GM18507 (cell line): ENCODE measurements around the gene SNRPE.

Source experiments
- DNase-seq: peaks from one replicate; pipeline ENCODE4 v3.0.0; 2011; ENCODE audit warnings: low read depth; ENCODE audit not compliant: insufficient read length; ENCODE audit errors: extremely low spot score
- FAIRE-seq: peaks from 2 replicates; lab custom pipeline; 2011; peaks lifted over from hg19 to GRCh38; lab: Jason Lieb, UNC

Gene SNRPE

DNA sequence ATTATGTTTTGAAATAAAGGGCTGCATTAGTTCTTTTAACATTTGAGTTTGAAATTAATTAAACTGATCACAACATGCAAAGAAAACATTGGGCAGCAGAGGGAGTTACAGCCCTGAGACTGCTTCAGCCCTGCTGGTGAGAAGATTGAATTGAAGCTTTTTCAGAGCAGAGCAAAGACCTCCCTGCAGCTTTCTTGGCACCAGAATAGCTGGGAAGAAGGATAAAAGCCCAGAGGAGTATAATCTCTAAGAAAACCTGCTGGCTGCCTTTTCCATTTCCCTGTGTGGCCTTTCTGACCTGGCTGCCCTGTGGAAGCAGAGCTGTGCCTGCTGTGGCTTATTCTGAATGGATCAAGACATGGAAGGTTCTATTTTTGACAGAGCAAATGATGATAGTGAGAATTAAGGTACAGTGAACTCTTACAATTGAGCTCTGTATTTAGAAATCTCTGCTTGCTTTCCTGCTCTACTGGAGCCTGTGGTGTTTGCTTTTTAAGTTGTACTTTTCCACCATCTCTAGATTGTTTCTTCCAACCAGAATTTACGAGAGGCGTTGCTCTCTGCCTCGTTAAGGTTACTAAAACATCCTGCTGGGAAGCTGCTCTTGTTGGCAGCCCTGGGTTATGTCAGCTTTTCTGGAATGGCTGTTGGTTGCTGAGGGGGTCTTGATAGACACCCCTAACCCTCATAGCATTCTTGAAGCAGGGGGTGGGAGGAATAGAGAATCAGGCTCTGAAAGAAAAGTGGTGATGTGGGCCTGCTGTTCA is 9.9 kb downstream of the SNRPE start:
- DNase-seq (no peak), FAIRE-seq (no peak)

DNA sequence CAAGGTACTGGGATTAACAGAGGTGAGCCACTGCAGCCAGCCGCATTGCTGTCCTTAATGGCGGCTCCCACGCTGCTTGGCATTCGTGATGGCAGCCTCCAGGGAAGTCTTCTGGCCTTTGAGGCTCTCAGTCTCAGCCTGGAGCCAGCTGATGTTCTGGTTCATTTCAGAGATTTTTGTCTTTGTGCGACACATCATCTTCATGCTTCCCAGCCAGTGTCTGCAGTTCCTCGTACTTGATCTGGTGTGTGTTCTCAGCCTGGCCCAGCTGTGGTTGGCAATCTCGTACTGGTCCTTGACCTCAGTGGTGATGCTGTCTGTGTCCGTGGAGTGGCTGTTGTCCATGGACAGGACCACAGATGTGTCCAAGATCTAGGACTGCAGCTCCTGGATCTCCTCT is 11.7 kb downstream of the SNRPE start:
- FAIRE-seq (no peak), DNase-seq (no peak)

DNA sequence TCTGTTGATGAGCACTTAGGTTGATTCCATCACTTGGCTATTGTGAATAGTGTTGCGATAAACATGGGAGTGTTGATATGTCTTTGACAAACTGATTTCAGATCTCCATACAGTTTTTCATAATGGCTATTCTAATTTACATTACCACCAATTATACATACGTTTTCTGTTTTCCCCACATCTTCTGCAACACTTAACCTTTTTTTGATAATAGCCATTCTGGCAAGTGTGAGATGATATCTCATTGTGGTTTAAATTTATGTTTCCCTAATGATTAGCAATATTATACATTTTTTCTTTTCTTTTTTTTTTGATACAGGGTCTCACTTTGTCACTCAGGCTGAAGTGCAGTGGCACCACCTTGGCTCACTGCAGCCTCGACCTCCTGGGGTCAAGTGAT is 17.0 kb downstream of the SNRPE start:
- DNase-seq (no peak), FAIRE-seq (no peak)

DNA sequence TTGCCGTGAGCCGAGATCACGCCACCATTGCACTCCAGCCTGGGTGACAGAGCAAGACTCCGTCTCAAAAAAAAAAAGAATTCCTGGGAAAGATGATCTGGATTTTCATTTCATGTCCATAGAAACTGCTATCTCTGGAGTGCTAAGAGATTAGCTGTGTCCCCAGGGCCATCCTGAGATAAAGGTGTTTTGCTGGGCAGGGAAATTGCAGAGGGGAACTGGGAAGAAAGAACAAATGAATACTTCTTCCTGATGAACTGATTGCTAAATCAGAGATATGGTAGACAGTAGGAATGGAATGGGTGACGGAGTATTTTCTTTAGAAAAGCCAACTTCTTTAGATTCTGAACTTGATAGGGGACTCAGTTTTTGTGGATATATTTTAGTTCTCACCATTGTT is 19.2 kb downstream of the SNRPE start:
- FAIRE-seq (no peak), DNase-seq (no peak)

DNA sequence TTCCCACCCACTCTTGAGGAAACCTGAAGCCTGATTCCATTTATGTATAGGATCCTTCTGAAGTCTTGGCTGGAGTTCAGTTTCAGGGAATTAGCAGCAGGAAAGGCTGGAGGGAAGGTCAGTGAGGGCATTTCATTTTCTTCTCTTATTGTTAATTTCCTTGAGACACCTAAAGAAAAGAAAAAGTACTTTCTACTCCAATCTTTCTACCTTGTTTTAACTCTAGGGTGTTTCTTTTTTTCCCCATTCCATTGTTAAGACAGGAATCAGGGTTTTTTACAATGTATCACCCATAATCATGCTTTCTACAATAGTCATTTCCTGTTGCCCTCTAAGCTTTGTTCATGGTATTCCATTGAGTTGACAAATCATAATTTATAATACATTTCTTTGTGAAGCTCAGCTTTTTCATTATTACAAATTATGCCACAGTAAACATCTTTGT is 27.4 kb downstream of the SNRPE start:
- DNase-seq = no peak
- no peak for FAIRE-seq

DNA sequence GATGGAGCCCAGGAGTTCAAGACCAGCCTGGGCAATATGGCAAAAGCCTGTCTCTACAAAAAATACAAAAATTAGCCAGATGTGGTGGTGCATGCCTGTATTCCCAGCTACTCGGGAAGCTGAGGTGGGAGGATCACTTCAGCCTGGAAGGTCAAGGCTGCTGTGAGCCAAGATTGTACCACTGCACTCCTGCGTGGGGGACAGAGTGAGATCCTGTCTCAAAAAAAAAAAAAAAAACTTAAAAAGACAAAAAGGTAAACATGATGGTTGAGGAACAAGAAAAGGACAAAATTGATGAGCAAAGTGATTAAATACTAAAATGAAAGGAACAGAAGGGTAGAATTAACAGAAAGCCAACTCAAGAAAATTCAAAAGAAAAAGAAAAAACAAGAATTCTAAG is 30.6 kb downstream of the SNRPE start:
- FAIRE-seq (no peak), DNase-seq (no peak)

DNA sequence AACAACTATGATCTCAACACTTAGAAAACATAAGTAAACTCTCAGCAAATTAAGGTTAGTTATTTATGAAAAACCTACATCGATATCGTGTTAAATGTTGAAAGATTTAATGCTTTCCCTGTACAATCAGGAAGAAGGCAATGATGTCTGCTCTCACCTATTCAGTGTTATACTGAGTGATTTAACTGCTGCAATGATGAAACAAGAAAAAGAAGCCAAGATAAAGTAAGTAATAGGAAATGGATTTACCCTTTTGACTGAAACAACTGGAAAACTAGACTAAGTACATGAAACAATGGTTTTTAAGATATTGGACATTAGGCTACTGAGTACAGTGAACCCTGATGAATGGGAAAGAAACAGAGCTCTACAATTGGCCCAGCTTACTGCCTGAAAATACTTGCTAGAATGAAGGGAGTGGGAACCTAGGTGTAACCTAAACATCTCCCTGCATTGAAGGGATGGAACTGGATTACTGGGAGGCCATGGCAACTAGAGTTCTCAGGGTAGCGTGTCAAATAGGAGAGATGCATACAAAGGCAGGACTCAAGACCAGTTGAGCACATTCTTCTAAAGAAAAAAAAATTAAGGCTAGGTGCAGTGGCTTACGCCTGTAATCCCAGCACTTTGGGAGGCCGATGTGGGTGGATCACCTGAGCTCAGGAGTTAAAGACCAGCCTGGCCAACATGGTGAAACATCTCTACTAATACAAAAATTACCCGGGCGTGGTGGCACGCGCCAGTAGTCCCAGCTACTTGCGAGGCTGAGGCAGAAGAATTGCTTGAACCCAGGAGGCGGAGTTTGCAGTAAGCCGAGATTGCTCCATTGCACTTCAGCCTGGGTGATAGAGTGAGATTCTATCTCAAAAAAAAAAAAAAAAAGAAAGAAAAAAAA is 37.3 kb downstream of the SNRPE start:
- FAIRE-seq = no peak
- no peak for DNase-seq

DNA sequence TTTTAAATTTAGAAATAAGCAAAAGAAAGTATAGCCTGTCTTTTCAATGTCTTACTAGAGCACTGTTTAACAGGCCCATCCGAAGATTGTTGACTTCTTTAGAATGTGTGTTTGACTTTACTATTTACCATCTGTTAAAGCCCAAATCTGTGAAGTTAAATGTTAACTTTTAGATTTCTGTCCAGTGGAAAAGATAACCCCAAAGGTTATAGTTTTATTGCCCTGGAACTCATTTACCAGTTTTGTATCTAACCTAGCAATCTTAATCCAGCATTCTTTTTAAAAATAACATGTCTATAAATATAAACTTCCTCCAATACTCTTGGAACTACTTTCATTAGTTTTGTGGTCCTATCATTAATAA is 37.9 kb downstream of the SNRPE start:
- FAIRE-seq = no peak
- DNase-seq = no peak

DNA sequence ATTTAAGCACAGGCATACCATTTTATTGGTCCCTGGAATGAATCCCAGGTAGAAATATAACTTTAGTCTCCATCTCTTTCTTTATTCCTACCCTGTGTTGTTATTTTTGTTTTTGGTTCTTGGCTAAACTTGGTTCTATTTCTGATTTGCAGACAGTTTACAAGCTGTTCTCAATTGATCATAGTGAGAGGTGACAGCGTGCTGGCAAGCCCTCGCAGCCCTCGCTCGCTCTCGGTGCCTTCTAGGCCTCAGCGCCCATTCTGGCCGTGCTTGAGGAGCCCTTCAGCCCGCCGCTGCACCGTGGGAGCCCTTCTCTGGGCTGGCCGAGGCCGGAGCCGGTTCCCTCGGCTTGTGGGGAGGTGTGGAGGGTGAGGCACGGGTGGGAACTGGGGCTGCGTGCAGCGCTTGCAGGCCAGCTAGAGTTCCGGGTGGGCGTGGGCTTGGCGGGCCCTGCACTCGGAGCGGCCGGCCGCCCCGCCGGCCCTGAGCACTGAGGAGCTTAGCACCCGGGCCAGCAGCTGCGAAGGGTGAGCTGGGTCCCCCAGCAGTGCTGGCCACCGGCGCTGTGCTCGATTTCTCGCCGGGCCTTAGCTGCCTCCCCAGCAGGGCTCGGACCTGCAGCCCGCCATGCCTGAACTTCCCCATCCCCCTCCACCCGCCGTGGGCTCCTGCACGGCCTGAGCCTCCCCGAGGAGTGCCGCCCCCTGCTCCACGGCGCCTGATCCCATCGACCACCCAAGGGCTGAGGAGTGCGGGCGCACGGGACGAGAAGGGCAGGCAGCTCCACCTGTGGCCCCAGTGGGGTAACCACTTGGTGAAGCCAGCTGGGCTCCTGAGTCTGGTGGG is 38.7 kb downstream of the SNRPE start:
- FAIRE-seq = no peak
- no peak for DNase-seq

DNA sequence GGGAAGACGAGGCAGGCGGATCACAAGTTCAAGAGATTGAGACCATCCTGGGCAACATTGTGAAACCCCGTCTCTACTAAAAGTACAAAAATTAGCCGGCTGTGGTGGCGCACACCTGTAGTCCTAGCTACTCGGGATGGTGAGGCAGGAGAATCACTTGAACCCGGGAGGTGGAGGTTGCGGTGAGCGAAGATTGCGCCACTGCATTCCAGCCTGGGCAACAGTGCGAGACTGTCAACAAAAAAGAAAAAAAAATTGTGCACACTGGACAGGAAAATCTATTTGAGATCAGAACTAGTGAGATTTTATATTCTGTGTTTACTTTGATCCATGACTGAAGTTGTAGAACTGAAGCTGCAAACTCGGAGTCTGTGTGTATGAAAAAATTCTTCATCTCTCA is 40.2 kb downstream of the SNRPE start:
- DNase-seq (no peak), FAIRE-seq (no peak)

DNA sequence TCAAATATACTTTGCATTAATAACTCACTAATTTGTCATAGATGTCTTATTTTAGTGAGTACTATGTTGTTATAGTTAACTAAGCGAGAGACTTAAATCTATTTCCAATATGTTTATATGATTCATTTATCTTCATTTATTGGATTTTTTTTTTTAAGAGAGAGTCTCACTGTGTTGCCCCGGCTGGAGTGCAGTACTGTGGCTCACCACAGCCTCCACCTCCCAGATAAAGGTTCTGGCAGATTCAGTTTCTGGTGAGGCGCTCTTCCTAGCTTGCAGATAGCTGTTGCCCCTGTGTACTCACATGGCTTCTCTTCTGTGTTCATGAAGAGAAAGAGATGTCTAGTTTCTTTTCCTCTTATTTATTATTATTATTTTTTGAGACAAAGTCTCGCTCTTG is 43.9 kb downstream of the SNRPE start:
- no peak for DNase-seq
- FAIRE-seq = no peak

DNA sequence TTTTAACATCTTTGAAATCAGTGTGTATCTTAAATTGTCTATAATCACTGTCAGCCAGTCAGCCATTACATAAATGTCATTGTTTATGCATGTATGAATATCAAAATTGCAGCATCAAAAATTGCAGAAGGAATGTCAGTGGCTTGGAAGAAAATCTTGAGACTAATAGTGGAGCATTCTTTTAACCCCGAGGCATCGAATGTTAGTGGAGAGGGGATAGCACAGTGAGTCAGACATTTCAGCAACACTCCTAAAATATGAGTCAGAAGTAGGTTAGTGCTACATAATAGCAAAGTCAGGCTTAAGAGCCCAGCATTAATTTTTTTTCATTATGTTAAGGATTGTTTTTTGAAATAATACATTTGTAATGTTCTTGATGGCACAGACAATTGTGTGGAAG is 45.5 kb downstream of the SNRPE start:
- no peak for FAIRE-seq
- no peak for DNase-seq

DNA sequence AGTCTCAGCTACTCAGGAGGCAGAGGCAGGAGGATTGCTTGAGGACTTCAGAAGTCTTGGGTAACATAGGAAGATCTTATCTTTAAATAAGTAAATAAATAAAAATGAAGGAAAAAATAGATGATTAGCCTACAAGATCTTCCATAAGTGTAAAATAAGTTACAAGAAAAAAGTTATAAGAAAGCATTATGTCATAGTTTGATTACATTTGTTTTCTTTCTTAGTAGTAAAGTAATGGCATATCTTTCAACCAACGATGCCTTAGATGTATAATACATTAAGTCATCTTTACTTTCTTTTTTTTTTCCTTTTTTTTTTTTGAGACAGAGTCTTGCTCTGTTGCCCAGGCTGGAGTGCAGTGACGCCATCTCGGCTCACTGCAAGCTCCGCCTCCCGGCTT is 46.5 kb downstream of the SNRPE start:
- FAIRE-seq = no peak
- no peak for DNase-seq

DNA sequence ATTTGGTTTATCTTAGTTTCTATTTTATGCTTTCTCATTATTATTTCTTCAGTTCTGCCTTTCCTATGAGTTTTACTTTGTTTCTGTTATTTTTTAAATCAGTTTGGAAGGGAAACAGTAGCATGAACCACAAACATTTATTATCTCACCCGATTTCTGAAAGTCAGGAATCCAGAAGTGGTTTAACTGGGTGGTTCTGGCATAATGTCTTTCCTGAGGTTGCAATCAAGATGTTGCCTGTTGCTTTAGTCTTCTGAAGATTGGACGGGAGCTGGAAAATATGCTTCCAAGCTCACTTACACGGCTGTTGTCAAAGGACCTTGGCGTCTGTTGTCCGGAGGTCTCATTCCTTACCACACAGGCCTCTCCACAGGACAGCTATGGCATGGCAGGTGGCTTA is 50.4 kb downstream of the SNRPE start:
- FAIRE-seq = no peak
- no peak for DNase-seq

DNA sequence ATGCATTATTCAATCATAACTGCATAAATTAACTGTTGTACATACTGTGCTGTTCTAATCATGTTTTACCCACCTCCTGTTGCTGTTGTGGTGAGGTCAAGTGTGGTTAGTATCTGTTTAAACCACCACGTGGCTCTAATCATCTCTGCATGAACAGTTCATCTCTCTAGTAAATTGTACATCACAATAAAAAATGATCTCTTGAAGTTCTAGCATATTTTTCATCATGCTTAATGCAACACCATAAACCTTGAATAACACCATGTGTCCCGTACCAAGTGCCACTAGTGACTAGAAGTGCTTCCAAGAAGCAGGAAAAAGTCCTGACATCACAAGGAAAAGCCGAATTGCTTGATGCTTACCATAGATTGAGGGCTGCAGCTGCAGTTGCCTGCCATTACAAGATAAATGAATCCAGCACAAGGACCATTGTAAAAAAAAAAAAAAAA is 51.7 kb downstream of the SNRPE start:
- DNase-seq (no peak), FAIRE-seq (no peak)

DNA sequence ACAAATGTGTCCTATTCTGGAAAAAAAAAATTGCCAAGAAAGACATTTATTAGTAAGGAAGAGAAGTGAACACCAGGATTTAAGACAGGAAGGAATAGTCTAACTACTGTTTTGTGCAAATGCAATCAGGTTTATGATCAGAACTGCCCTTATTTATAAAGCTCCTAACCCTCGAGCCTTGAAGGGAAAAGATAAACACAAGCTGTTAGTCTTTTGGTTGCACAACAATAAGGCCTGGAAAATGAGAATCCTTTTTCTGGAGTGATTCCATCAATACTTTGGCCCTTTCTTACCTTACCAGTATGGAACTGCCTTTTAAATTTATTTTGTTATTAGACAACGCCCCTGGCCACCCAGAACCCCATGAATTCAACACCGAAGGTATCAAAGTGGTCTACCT is 52.9 kb downstream of the SNRPE start:
- FAIRE-seq (no peak), DNase-seq (no peak)

DNA sequence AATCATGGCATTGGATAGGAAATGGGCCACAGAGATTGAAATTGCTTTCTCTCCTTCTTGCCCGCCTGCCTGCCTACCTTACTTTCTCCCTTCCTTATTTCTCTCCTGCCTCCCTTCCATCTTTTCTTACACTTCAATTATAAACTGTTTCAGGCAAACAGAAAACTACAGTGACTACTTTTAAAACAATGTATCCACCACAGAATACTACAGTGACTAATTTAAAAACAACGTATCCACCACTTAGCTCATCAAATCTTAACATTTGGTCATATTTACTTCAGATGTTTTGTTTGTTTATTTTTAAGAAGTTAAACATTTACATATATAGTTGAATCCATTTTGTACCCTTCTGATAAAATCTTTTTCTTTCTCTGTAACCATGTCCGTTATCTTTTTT is 54.4 kb downstream of the SNRPE start:
- DNase-seq = no peak
- no peak for FAIRE-seq

DNA sequence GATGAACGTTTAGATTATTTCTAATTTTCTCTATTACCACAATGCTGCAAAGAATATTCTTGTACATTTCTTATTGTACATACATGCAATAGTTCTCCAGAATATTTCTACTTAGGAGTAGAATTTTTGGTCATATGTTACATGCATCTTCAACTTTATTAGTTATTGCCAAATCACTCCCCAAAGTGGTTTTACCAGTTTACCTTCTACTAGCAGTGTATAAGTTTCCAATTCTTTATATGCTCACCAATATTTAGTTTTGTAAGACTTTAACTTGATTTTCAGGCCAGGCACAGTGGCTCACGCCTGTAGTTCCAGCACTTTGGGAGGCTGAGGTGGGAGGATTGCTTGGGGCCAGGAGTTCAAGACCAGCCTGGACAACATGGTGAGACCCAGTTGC is 55.4 kb downstream of the SNRPE start:
- DNase-seq (no peak), FAIRE-seq (no peak)
